GM18498 (cell line): Measurements from ENCODE around the gene PCGF3.

ENCODE experiments used
- ATAC-seq: cut with Tn5 transposase; IDR thresholded peaks from one replicate; pipeline ENCODE4 v1.9.1; 2021; ENCODE audit warnings: mild to moderate bottlenecking, moderate library complexity; ENCODE audit not compliant: unreplicated experiment

The PCGF3 gene, protein sequence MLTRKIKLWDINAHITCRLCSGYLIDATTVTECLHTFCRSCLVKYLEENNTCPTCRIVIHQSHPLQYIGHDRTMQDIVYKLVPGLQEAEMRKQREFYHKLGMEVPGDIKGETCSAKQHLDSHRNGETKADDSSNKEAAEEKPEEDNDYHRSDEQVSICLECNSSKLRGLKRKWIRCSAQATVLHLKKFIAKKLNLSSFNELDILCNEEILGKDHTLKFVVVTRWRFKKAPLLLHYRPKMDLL

DNA sequence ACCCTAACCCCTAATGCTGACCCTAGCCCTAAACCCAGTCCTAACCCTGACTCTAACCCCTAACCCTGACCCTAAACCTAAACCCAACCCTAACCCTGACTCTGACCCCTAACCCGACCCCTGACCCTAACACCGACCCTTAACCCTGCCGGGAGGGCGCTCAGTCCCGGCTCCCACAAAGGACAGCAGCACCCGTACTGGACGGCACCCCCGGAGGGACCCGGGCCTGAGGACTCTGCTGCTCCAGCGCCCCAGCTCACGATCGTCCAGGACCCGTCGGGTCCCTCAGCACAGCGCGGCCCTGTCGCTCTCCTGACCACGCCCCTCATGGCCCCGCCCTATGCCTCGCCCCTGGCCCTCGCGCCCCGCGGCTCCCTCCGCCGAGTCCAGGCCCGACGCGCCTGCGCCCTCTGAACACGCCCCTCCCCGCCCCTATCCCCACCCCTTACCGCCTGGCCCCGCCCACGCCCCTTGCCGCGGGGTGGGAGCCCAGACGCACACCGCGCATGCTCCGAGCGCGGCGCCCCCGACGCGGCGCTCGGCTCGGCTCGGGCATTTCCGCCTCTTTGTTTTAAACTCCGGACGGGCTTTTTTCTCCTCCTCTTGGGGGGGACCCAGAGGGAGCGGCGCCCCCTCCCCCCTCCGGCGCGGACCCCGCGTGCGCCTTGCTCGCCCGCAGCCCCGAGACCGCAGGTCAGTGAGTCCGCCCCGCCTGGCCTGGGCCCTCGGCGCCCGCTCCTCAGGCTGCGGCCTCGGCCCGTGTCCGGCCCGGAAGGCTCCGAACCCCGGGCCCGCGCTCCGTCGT, at the start of gene PCGF3:
Gene PCGF3, plus strand, starts transcription at position 555 of the 805 bp plus-strand sequence. CDS start 27,849 bp downstream, outside the sequence.
- peak; percentile 90 for ATAC-seq

DNA sequence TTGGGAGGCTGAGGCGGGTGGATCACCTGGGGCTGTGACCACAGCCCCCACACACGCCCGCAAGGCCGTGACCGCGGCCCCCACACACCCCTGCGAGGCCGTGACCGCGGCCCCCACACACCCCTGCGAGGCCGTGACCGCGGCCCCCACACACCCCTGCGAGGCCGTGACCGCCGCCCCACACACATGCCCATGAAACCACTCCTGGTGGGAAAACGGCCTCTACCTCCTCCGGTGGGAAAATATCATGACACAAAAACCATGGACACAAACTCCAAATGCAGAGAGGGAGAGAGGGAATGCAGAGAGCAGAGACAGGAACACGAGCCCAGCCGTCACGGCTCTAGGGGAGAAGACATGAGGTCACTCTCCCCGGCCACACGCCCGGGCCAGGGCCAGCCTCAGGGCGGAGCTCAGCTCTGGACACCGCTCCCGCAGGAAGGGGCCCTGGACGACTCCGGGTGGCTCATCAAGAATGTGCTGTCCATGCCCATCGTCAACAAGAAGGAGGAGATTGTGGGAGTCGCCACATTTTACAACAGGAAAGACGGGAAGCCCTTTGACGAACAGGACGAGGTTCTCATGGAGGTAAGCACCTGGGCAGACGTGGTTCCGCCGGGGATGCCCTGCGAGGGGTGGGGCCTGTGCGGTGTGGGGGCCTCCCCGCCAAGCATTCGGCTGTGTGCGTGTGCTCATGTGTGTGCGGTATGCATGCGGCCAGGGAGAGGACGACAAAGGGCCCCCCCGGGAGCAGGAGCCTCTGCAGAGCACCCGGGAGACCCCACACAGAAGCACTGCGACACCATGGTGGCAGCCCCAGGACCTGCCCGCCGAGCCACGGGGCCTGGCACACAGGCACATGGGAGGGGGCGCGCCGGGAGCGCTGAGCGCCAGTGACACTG, 48.9 kb upstream of the PCGF3 start:
- ATAC-seq, result no peak

DNA sequence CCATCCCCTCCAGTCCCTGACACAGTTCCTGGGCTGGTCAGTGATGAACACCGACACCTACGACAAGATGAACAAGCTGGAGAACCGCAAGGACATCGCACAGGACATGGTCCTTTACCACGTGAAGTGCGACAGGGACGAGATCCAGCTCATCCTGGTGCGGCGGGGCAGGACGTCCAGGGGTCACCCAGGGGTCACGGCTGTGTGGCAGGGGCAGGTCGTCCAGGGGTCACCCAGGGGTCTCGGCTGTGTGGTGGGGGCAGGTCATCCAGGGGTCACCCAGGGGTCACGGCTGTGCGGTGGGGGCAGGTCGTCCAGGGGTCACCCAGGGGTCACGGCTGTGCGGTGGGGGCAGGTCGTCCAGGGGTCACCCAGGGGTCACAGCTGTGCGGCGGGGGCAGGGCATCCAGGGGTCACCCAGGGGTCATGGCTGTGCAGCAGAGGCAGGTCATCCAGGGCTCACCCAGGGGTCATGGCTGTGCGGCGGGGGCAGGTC, 48.2 kb upstream of the PCGF3 start:
- no peak for ATAC-seq

DNA sequence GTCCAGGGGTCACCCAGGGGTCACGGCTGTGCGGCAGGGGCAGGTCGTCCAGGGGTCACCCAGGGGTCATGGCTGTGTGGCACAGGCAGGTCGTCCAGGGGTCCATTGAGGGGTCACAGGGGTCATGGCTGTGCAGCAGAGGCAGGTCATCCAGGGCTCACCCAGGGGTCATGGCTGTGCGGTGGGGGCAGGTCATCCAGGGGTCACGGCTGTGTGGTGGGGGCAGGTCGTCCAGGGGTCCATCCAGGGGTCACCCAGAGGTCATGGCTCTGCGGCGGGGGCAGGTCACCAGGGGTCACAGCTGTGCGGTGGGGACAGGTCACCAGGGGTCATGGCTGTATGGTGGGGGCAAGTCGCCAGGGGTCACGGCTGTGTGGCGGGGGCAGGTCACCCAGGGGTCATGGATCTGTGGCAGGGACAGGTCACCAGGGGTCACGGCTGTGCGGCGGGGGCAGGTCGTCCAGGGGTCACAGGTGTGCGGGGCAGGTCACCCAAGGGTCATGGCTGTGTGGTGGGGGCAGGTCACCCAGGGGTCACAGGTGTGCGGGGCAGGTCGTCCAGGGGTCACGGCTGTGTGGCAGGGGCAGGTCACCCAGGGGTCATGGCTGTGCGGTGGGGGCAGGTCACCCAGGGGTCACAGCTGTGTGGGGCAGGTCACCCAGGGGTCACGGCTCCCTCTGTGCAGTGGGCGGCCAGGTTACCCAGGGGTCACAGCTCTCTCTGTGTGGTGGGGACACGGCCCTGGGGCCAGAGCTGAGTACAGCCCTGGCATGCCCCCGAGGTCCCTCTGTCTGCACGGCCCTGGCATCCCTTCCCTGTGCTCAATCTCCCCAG, 47.6 kb upstream of the PCGF3 start:
- no peak for ATAC-seq

DNA sequence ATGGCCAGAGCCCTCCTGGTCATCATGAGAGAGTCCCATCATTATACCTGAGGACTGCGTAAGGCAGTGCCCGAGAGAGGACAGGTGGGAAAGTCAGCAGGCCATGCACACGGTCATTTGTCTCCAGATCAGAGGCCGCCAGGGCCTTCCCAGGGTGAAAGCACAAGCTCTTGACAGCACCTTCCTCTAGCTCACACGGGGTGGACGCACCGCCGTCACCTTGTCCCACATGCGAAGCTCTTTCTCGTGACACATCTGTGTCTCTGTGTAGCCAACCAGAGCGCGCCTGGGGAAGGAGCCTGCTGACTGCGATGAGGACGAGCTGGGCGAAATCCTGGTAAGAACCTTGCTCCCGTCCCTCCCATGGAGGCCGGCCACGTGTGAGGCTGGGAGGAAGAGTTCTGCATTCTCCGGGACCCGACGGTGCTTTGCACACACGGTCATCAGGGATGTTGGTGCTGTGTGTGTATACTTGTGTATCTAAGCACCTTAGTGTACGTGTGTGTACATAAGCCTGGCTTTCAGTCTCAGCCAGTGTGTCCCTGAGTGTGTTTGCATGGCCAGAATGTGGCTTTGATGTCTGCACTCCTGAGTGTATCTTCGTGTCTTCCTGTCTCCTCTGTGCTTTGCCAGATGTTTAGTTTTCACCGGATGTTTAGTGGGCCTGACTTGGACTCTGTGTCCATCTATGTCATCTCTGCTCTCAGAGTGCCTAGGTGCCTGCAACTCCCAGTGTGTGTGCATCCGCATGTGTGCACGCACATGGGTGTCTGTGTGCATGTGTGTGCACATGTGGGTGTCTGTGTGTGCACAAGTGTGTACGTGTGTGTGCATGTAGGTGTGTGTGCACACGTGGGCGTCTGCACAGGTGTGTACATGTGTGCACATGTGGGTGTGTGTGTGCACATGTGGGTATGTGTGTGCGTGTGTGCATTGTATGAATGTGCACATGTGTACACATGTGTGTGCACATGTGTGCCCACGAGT, 46.7 kb upstream of the PCGF3 start:
- no peak for ATAC-seq

DNA sequence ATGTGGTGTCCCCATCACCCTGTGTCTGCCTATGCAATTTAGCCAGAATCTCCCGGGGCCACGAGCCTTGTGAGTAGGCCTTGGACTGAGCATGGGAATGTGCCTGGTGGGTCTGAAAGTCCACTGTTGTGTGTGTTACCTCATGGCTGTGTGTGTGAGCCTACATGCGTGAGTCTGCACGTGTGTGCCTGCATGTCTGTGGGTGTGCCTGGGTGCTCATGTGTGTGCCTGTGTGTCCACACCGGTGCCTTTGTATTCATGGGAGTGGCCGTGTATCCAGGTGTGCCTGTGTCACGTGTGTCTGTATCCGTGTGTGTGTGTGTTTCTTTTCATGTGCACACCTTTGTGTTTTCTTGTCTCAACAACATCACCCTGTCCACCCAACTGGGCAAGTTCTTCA, 45.8 kb upstream of the PCGF3 start:
- no peak for ATAC-seq

DNA sequence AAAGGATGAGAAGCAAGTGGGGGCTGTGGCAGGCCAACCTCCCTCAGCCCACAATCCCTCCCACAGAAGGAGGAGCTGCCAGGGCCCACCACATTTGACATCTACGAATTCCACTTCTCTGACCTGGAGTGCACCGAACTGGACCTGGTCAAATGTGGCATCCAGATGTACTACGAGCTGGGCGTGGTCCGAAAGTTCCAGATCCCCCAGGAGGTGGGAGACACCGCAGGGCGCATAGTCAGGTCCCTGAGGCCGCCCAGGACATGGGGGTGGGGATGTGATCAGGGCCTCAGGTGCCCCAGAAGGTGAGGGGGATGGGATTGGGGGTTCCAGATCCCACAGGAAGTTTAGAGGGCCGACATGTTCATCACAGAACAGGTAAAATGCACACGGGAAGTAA, 45.2 kb upstream of the PCGF3 start:
- no peak for ATAC-seq

DNA sequence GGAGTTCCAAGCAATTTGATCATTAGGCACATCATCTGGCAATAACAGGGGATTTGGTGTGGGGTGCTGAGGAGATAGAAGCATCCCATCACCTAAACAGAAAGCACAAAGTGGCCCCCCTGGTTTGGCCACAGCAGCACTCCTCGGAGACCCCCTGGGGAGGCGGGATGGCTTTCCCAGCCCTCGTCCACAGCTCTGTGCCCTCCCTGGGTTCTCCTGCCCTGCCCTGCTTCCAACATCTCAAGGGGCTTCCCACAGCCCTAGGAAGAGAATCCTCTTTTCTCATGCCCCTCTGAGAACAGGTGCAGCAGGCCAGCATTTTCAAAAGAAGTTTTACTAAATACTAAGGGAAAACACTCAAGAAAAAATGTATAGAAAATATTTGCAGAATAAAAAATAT, 44.4 kb upstream of the PCGF3 start:
- ATAC-seq, result no peak

DNA sequence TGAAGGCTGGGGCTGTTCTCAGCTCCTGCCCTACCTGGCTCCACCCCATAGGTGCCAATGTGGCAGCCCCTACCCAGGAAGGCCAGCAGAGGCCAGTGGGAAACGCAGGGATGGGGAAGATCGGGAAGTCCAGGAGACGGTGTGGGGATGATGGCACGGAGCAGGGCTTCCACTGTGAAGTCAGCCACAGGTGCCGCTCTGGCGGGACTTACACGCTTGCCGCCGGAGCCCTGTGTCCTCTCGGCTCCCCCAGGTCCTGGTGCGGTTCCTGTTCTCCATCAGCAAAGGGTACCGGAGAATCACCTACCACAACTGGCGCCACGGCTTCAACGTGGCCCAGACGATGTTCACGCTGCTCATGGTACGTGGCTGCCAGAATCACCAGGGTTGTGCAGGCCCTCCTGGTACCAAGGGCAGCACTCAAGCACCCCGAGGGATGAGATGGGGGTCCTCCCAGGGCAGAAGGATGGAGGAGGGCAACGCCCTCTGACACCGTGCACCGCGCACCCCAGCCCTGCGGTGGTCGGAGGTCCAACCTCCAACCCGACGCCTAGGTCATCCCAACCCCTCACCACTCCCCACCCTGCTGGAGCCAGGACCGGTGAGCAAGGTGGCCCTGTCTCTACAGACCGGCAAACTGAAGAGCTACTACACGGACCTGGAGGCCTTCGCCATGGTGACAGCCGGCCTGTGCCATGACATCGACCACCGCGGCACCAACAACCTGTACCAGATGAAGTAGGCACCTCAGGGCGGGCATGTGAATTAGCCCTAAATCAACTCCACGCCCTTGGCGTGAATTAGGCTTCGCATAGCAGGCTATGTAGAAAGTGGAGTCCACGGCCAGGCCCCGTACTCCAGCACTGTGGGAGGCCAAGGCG, 43.5 kb upstream of the PCGF3 start:
- no peak for ATAC-seq

DNA sequence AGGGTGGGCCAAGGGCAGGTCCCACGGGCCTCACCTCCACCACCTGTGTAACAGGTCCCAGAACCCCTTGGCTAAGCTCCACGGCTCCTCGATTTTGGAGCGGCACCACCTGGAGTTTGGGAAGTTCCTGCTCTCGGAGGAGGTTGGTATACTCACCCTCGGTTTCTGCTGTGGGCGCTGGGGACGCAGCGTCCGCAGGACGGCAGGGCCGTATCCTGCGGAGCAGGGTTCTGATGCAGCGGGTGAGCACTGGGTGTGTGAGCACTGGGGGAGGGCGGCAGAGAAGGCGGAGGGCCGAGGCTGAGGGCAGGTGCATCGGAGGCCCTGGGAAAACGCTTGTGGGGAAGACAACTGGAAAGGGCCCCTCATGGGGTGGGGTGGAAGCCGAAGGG, 42.6 kb upstream of the PCGF3 start:
- ATAC-seq, result peak; percentile 4

DNA sequence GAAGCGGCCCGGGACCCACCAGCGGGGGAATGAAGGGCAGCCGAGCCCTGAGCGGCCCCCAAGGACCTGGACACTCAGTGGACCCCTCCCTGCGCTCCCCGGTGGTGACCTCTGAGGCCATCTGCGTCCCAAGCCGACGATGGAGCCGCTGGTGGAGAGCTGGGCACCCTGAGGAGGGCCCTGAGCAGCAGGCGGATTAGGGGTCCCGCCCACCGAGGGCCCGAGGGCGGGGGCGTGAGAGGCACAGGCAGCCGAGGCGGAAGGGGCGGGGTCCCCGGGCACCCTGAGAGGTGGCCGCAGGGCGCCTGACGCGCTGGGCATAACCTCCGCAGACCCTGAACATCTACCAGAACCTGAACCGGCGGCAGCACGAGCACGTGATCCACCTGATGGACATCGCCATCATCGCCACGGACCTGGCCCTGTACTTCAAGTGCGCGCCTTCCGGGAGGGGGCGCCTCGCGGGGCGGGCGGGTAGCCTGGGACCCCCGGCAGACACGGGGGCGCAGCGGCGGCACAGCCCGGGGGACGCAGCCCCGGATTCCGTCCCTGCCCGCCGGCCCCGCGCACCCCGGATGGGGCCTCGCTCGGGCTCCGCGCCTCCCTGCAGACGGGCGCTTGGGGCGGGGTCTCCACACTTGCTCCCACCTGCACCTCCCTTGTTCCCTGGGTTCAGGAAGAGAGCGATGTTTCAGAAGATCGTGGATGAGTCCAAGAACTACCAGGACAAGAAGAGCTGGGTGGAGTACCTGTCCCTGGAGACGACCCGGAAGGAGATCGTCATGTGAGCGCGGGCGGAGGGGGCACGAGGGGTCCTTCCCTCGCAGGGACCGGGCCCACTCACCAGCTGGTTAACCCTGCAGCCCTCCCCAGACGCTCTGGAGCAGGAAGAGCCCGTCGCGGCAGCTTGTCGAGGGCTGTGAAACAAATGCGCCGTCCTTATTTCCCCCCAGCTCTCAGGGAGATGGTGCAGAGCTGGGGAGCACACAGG, 41.9 kb upstream of the PCGF3 start:
- ATAC-seq, result peak; percentile 75

DNA sequence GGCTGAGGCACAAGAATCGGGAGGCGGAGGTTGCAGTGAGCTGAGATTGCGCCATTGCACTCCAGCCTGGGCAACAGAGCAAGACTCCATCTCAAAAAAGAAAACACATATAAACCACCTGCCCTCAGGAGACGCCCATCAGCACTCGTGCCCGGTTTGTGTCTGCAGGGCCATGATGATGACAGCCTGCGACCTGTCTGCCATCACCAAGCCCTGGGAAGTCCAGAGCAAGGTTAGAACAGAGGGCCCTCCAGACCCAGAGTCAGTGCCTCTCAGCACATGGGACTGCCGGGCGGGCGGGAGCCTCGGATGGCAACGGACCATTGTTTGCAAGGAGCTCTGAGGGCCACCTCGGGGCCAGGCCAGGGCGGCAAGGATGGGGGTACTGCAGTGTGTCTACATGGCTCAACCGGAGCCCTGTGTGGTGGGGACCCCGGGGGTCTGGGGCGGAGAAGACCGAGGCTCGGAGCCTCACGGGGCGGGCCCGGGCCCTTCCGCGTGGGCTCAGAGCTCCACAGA, 40.9 kb upstream of the PCGF3 start:
- no peak for ATAC-seq

DNA sequence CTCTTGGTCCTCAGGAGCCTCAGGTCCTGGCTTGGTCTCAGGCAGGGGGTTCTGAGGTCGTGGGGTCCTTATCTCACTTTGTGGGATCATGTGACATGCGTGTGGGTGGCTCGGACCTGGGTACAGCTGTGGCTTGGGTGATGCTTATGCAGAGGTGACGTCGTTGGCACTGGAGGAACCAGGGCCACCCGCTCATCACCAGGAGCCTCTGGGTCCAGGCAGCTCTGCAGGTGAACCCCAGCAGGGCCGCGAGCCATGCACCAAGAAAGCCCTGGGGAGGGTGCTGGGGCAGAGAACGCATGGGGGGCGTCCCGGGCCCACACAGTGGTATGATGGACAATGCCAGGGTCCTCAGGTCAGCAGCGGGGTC, 40.3 kb upstream of the PCGF3 start:
- ATAC-seq, result no peak

DNA sequence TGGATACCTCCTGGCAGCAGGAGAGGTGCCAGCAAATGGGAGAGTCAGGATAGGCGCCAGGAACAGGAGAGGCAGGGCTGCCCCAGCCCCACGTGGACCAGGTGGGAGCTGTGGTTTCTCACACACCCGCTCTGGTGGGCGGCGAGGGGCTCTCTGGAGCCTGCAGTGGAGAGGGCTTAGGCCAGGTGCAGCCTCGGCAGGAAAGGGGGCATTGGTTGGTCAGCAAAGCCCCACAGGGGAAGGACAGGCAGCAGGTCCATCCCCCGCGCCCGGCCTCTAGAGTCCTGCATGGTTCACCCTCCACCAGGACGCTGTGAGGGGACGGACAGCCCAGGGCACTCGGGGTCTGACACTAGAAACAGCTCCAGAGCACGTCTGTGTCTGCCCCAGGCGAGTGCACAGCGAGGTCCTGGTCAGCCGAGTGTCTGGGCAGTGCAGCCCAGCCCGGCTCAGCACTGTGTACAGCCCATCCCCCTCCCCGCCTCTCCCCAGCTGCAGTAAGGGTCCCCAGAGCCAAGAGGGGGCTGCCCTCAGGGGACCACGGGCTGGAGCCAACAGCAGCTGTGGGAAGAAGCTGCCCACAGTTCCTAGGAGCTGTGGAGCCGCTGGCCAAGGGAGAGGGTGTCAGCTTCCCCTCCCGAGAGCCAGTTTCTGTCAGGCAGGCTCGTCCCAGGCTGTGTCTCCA, 39.7 kb upstream of the PCGF3 start:
- no peak for ATAC-seq

DNA sequence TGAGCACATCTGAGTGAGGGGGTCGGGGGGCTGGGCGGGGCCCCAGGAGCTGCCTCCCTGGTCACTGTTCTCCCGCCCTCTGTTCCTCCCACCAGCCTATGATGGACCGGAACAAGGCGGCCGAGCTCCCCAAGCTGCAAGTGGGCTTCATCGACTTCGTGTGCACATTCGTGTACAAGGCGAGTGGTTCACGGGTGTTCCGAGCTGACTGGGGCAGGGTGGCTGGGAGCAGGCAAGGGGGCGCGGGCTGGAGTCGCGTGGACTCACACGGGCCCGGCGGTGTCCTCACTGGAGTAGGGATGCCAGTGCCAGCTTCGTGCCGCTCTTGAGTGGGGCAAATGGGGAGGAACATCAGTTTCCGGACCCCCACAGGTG, 39.2 kb upstream of the PCGF3 start:
- no peak for ATAC-seq

DNA sequence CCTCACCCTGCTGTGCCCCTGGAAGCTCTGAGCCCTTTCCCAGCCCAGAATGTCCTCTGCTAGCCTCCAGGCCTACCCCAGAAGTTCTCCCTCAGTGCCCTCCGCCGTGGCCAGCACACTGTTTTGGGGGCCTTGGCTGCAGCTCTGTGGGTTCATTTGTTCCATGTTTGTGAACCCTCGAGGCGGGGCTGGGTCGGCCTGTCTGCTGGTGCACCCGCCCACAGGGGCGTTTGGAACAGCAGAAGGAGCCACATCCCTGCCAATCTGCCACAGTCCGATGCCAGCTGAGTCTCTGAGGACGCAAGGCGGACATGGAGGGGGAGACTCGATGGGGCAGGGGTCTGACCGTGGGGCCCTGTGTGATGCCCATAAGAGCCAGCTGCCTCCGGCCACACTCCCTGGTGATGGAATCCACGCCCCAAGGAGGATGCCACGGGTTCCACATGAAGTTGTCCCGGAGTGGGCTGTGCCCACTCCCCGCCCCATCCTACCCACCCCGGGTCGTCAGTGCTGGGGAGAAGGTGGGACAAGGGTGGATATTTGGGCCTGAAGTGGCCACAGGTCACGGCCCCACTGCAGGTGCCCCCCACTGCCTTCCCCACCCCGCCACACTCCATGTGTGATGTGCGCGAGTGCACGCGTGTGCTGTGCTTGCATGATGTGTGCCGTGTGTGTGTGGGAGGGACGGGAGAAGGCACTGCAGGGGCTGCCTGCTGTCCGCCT, 38.6 kb upstream of the PCGF3 start:
- no peak for ATAC-seq
